Lung (tissue), 12 donors: ENCODE data around the gene PKP3. TPM values are rescaled to one million over a fixed set of nuclear protein-coding genes. Genes with fewer than 3 reads are reported as not detected.
"Not testable (repeated sequence)": the region's sequence is repeated elsewhere in the genome, so short reads cannot be mapped to it uniquely, and the experiment has no call there.

Source experiments
- ATAC-seq: fragments of 200-7000 bp; cut with Tn5 transposase; one replicate; pipeline ENCODE4 v1.9.1; 2020; ENCODE audit warnings: moderate number of reproducible peaks; ENCODE audit not compliant: insufficient read depth, low FRiP score
- DNase-seq, 3 donors: peaks; one replicate each; pipeline ENCODE4 v3.0.0-alpha.2; 2013 to 2017
- H3K27ac ChIP-seq, 2 donors: one replicate each; pipeline ENCODE4 v1.5.1; 2013; ENCODE audit warnings: mild to moderate bottlenecking in 2 of 2, moderate library complexity in 2 of 2, control low read depth in 1 of 2, inconsistent platforms in 1 of 2, low read depth in 1 of 2, low read length in 1 of 2
- H3K27me3 ChIP-seq, 3 donors: one replicate each; pipeline ENCODE4 v1.5.1; 2013; ENCODE audit warnings: low read length in 2 of 3; ENCODE audit not compliant: control insufficient read depth in 3 of 3, insufficient read depth in 3 of 3
- H3K36me3 ChIP-seq, 4 donors: one replicate each; pipeline ENCODE4 v1.5.1; 2013; ENCODE audit warnings: low read length in 4 of 4, mild to moderate bottlenecking in 1 of 4, moderate library complexity in 1 of 4; ENCODE audit not compliant: control insufficient read depth in 4 of 4, insufficient read depth in 4 of 4
- H3K4me1 ChIP-seq, 5 donors: one replicate each; pipeline ENCODE4 v1.5.1; 2013; ENCODE audit warnings: low read length in 5 of 5, mild to moderate bottlenecking in 2 of 5, moderate library complexity in 1 of 5; ENCODE audit not compliant: control insufficient read depth in 5 of 5, insufficient read depth in 5 of 5
- H3K4me3 ChIP-seq: one replicate; pipeline ENCODE4 v1.5.1; 2013; ENCODE audit warnings: mild to moderate bottlenecking, control low read depth, moderate library complexity
- H3K9ac ChIP-seq, 2 donors: one replicate each; pipeline ENCODE4 v1.5.1; 2013; ENCODE audit warnings: low read length in 2 of 2, control low read depth in 1 of 2; ENCODE audit not compliant: insufficient read depth in 1 of 2
- H3K9me3 ChIP-seq, 4 donors: one replicate each; pipeline ENCODE4 v1.5.1; 2013; ENCODE audit warnings: low read length in 3 of 4, mild to moderate bottlenecking in 1 of 4, moderate library complexity in 1 of 4; ENCODE audit not compliant: control insufficient read depth in 4 of 4, insufficient read depth in 3 of 4
- CTCF ChIP-seq: IDR thresholded peaks from 2 replicates; pipeline ENCODE4 v1.5.1; 2012; ENCODE audit warnings: mild to moderate bottlenecking; ENCODE audit errors: control extremely low read depth, extremely low read depth
- WGBS, 2 donors: extraction: QIAGEN DNeasy Blood & Tissue Kit; methylation state at CpG; one replicate each; pipeline ENCODE4 v1.1.7; 2013; 5-methylcytosine and 5-hydroxymethylcytosine counted together
- polyA plus RNA-seq, 2 donors: library from polyadenylated mRNA; stranded (reverse); fragments of 200-250 nt; gene quantifications; one replicate each; pipeline ENCODE4 v1.2.1, GENCODE V29; 2013
- total RNA-seq, 2 donors: library from RNA; depleted of rRNA in 1 of 2; stranded (reverse); fragments of >200 nt in 1 of 2; gene quantifications; one replicate each; pipeline ENCODE4 v1.2.1, GENCODE V29; 2014 to 2021
- donor health status: control.
- donor health status: control.
- donor health status: Bipolar disorder and iron deficiency.
- donor health status: healthy.
- donor health status: DM: yes; HTN: yes; CAD: no.

Gene PKP3
- total and polyA plus RNA-seq, 4 donors = 15.7 to 63.1 (median 40.3) TPM

- H3K27ac ChIP-seq = no peak overlapping the region
- H3K9me3 ChIP-seq = peaks cover 0 to 3% (median 0%) of the 10 kb centered on the region in 4 donors
- 92 to 97% methylated on average over 4 of the region's 4 CpGs for WGBS, 2 donors
- no peaks in the 10 kb centered on the region for H3K4me1 ChIP-seq
- H3K9ac ChIP-seq = no peak overlapping the region
- DNase-seq (no peak), ATAC-seq (no peak)
- peaks cover 0 to 7% (median 6%) of the 10 kb centered on the region in 3 donors for H3K27me3 ChIP-seq
- H3K36me3 ChIP-seq = no peaks in the 10 kb centered on the region
- no peak for TF ChIP-seq CTCF
- no peak overlapping the region for H3K4me3 ChIP-seq
These were observed 30.2 kb downstream of the PKP3 start for GRCh38 chr11:424232-424631.

- not testable (repeated sequence) for H3K27me3 ChIP-seq, H3K9ac ChIP-seq, H3K4me1 ChIP-seq, H3K27ac ChIP-seq, H3K4me3 ChIP-seq, ATAC-seq, H3K9me3 ChIP-seq, H3K36me3 ChIP-seq, DNase-seq
- 62 to 66% methylated on average over 26 to 27 of the region's 45 CpGs for WGBS, 2 donors
These were observed 30.8 kb downstream of the PKP3 start for GRCh38 chr11:424766-425165.

GRCh38 chr11:425301-425700 is 31.3 kb downstream of the PKP3 start:
- peaks cover 0 to 7% (median 2%) of the 10 kb centered on the region in 3 donors for H3K27me3 ChIP-seq
- WGBS, 2 donors = 72 to 80% methylated on average over 4 of the region's 4 CpGs
- H3K9me3 ChIP-seq = peaks cover 0 to 3% (median 0%) of the 10 kb centered on the region in 4 donors
- H3K4me3 ChIP-seq = no peak overlapping the region
- no peaks in the 10 kb centered on the region for H3K36me3 ChIP-seq
- DNase-seq (no peak), ATAC-seq (no peak)
- H3K4me1 ChIP-seq = no peaks in the 10 kb centered on the region
- no peak overlapping the region for H3K9ac ChIP-seq
- no peak for TF ChIP-seq CTCF
- H3K27ac ChIP-seq = no peak overlapping the region

- no peak overlapping the region for H3K27ac ChIP-seq
- 91 to 92% methylated on average over 8 of the region's 8 CpGs for WGBS, 2 donors
- H3K4me1 ChIP-seq = no peaks in the 10 kb centered on the region
- H3K27me3 ChIP-seq = peaks cover 0 to 7% (median 2%) of the 10 kb centered on the region in 3 donors
- H3K36me3 ChIP-seq = no peaks in the 10 kb centered on the region
- no peak for ATAC-seq
- no peak for TF ChIP-seq CTCF
- peaks cover 0 to 3% (median 0%) of the 10 kb centered on the region in 4 donors for H3K9me3 ChIP-seq
- no peak overlapping the region for H3K9ac ChIP-seq
- no peak for DNase-seq
- H3K4me3 ChIP-seq = no peak overlapping the region
These were observed 32.8 kb downstream of the PKP3 start for GRCh38 chr11:426851-427250.
